Measurements from ENCODE around the gene FBXL19. TPM values are rescaled to one million over a fixed set of nuclear protein-coding genes. Genes with fewer than 3 reads are reported as not detected.
A peak's percentile ranks its signal among the peaks of the same experiment; 100 is the strongest.

Gene FBXL19
- total and polyA plus RNA-seq, 2 of the 13 experiments (the other 11 are each of a cell fraction or from before 2014, with no cell fraction given), result 6.0 to 13.7 TPM

GRCh38 chr16:30984669-30985400, 61.5 kb downstream of the FBXL19 start, which contains the start of gene HSD3B7 (continued):
- TF ChIP-seq PRDM4 (CRISPR knock-in tag; IDR thresholded peaks at IDR 0.05; ENCODE audit: borderline replicate concordance), result no peak
- no peak for TF ChIP-seq ZMAT3 (CRISPR knock-in tag; conservative IDR thresholded peaks at IDR 0.05)
- no peak for TF ChIP-seq KIAA2018 (CRISPR knock-in tag; IDR thresholded peaks at IDR 0.05; ENCODE audit: borderline replicate concordance)
- TF ChIP-seq ZBTB21 (CRISPR knock-in tag; IDR thresholded peaks at IDR 0.05), result no peak
- TF ChIP-seq HNF1A (IDR thresholded peaks at IDR 0.05; ENCODE audit: low read depth), result no peak
- no peak; the same call in 1 of the 2 replicates for TF ChIP-seq HNF1A (CRISPR knock-in tag; IDR thresholded peaks at IDR 0.05; ENCODE audit: borderline replicate concordance)
- TF ChIP-seq JUN (CRISPR knock-in tag; IDR thresholded peaks at IDR 0.05), result no peak
- TF ChIP-seq ZNF317 (CRISPR knock-in tag; IDR thresholded peaks at IDR 0.05), result 0 out of 2 replicates have a peak, but pooled peaks have one; percentile 34
- TF ChIP-seq MTA3 (CRISPR knock-in tag; IDR thresholded peaks at IDR 0.05), result no peak
- TF ChIP-seq SRY (CRISPR knock-in tag; IDR thresholded peaks at IDR 0.05), result peak; percentile 1; the same call in 1 of the 2 replicates
- peak; percentile 56; the same call in 1 of the 2 replicates for TF ChIP-seq POLR2AphosphoS5 (IDR thresholded peaks at IDR 0.05; ENCODE audit: low read depth, low read length)
- 0 out of 2 replicates have a peak, but pooled peaks have one; percentile 38 for TF ChIP-seq KLF15 (CRISPR knock-in tag; IDR thresholded peaks at IDR 0.05; ENCODE audit: borderline replicate concordance)
- TF ChIP-seq SP2 (CRISPR knock-in tag; IDR thresholded peaks at IDR 0.05), result no peak
- TF ChIP-seq CREB1 (IDR thresholded peaks at IDR 0.05), result no peak
- TF ChIP-seq CREB1 (CRISPR knock-in tag; IDR thresholded peaks at IDR 0.05), result no peak

All from HepG2 (cell line).